GM10847 (cell line): ENCODE measurements around the gene FBXL13.

Experiments used
- POLR2A ChIP-seq: IDR thresholded peaks from 2 replicates; pipeline ENCODE4 v1.6.1; 2011; ENCODE audit not compliant: insufficient read length; ENCODE audit errors: extremely low read depth

Gene FBXL13

GRCh38 chr7:102988631-102989560, 85.7 kb downstream of the FBXL13 start:
- no peak for TF ChIP-seq POLR2A

DNA sequence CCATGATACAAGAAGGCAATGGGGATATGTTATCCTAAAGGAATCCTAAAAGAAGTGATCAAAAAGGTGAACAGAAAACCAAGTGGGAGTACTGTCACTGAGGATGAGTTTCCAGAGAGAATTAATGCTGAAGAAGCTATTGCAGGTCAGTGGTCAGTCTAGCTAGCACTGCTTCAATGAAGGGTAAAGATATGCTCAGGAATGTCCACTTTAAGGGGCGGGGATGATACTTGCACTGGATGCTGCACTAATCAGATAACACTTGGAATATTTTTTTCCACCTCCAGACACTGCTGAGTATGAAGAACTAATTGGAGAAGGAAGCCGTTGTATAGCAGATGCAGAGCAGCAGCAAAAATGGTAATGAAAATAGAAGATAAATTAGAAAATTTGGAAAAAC, 86.5 kb downstream of the FBXL13 start:
- no peak for TF ChIP-seq POLR2A

- no peak for TF ChIP-seq POLR2A
These were observed 89.3 kb downstream of the FBXL13 start for GRCh38 chr7:102985176-102985783.

DNA sequence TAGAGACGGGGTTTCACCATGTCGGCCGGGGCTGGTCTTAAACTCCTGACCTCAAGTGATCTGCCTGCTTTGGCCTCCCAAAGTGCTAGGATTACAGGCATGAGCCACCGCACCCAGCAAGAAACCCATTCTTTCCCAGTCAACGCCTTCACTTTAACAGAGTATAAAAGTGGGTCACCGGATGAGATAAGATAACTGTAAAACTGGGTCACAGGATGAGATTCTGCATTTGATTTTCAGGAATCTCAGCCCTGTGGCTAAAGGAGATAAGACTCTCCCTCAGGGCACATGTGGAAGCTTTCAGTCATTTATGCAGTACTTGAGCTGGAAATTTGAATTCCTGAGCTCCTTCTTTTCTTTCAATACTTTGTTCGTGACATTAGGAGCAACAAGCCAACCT, 91.0 kb downstream of the FBXL13 start:
- no peak for TF ChIP-seq POLR2A

DNA sequence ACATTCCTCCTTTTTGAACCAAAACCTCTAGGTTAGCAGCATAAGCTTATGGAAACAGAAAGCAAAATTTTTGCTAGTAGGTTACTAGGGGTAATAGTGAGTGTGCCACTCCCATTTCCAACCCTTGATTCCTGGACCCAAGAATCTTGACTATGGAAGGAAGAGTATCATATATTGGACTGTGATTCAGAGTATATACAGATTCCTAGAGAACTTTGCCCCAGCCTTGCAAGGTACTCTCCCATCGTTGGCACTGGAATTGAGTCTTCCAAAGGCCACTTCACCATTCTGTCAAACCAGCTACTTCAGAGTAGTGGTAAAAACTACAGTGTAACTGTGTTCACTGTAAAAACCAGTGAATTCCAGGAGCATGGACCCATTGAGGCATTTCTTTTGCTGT, 92.4 kb downstream of the FBXL13 start:
- no peak for TF ChIP-seq POLR2A

DNA sequence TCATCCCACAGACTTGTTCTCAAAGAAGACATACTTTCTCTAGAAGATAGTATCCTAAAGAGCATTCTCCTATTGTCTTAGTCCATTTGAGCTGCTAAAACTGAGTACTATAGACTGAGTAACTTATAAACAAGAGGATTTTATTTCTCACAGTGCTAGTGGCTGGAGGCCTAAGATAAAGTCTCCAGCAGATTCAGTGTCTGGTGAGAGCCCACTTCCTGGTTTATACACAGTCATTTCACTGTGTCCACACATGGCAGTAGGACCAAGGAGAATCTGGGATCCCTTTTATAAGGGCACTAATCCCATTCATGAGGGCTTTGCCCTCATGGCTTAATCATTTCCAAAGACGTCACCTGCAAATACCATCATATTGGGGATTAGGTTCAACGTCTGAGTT, 93.1 kb downstream of the FBXL13 start:
- no peak for TF ChIP-seq POLR2A

DNA sequence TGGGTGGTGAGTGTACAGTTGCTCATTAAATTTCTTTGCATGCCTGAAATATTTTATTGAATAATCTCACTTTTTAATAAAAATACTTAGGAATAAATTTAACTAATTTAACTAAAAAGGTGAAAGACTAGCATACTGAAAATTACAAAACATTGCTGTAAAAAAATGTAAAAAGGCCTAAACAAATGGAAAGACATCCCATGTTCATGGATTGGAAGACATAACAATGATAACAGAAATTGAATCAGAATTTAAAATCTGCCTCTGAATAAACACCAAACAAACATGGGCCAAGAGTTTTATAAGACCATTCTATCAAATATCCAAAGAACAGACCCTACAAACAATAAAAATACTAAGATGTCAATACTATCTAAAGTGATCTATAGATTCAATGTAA, 94.9 kb downstream of the FBXL13 start:
- TF ChIP-seq POLR2A = no peak

DNA sequence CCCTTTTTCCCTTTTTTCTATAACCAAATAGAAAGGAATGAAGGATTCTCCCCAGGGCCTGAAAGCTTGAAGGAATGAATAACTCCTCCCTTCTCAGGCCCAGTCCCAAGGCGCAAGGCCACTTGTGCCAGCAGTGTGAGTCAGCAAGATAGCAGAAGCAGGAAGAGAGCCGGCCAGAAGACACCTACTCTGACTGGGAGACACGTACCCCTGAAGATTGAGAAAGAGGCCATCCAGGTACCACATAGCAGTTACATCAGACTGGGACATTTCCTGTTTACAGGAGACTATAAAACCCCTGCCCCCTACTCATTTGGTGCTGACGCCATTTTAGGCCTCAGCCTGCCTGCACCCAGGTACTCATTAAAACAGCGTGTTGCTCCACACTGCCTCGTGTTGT, 96.3 kb downstream of the FBXL13 start:
- no peak for TF ChIP-seq POLR2A

- no peak for TF ChIP-seq POLR2A
These were observed 98.1 kb downstream of the FBXL13 start for GRCh38 chr7:102976493-102976892.

DNA sequence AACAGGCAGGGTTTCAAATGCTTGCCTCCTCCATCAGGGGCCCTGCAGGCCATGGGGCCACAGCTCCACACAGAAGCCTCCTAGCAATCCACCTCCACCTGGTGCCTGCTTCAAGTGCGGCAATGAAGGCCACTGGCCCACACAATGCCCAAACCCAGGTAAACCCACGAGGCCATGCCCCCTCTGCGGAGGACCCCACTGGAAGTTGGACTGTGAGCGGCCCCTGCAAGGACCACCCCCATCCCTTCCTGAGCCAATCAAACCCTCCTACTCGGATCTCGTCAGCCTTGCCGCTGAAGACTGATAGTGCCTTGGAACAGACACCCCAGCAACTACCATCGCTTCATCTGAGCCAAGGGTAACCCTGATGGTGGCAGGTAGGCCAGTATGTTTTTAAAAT, 98.7 kb downstream of the FBXL13 start:
- no peak for TF ChIP-seq POLR2A

- TF ChIP-seq POLR2A = no peak
These were observed 100.0 kb downstream of the FBXL13 start for GRCh38 chr7:102974366-102975236.

DNA sequence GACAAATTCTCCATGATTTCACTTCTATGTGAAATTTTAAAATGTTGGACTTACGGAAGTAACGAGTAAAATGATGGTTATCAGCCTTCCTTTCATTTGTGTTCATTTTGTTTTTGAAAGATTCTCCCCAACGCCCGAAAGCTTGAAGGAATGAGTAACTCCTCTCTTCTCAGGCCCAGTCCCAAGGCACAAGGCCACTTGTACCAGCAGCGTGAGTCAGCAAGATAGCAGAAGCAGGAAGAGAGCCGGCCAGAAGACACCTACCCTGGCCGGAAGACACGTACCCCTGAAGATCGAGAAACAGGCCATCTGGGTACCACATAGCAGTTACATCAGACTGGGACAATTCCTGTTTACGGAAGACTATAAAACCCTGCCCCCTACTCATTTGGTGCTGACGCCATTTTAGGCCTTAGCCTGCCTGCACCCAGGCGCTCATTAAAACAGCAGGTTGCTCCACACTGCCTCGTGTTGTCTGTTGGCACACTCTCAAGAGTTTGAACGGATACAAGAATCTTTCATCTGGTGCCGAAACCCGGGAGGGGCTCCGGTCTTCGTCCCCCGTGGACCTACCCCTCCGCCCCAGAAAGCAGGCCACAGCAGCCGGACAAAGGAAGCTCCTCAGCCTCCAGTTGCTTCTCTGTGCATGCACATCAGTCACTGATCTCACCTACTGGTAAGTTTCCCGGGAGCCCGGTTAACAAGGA, 101.3 kb downstream of the FBXL13 start:
- TF ChIP-seq POLR2A = no peak

DNA sequence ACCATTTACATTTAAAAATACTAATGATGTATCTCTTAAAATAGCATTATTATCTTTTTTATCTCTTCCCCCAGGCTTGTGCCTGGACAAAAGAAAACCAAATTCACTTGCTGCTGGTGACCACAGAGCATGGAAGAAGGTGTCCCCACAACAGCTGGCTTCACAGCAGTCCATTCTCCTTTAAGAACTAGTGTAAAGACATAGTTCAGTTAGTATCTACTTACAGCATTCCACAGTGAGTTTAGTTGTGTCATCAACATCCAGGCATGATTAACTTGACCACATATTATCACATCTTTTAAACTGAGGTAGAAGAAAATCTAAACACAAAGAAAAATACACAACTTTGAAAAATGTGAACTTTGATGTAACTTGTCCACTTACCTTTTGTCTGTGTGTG, 106.8 kb downstream of the FBXL13 start:
- no peak for TF ChIP-seq POLR2A

DNA sequence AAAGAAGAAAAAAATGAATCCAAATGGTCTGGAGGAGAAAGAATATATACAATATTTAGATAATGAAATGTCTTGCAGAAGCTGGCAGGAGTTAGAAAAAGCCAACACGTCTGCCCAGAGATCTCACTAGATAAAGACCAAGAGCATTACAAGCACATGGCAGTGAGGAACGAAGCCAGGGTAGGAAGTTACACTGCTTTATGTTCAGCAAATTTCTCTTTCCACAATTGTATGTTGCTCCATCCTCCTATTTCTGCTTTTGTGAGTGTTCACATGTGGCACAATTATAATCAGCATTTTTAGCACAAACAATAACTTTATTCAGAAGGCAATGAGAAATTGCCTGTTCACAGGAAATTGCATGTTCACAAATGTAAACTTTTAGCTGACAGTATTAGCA, 108.1 kb downstream of the FBXL13 start:
- TF ChIP-seq POLR2A = no peak

DNA sequence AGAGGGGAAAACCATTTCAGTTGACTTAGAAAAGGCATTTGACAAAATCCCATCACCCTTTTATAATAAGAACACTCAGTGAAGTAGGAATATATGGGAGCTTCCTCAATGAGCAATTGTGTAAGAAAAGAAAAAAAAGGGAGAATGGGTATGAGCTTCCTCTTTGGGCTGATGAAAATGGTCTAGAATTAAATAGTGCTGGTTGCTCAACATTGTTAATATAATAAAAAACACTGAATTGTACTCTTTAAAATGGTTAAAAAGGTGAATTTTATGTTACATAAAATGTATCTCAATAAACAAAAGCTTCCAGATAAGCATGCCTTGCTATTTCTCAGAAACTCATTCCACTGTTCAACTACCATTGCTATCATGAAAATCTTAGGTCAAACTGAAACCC, 121.2 kb downstream of the FBXL13 start:
- TF ChIP-seq POLR2A = no peak
